Measurements from ENCODE around the gene ATAT1.

Gene ATAT1

DNA sequence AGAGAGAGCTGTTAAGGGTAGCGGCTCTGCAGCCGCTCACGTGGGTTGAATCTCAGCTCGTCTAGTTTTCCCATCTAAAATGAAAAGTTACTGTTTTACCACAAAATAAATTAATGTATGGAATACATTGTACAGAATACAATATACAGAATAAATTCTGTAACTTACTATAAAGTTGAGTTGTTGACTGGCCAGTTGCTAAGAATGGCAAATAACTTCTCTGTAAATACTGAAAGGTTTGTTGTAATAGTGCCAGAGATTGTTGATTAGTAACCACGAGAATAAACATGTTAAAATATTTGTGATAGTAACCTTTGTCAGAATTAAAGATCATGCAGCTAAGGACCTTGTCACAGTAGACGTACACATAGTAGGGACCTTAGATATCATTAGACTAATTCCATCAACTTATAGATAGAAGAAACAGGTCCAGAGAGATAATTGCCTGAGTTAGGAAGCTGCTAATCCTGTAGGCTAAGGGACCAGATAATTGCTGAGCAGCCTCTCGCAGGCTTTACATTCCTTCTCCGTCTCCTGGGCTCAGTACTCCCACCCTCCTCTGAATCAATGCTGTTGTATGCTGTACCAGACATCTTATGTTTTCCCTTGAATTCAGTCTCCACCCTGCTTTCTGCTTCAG, 64.7 kb downstream of the ATAT1 start:
- Histone ChIP-seq H2BK12ac (ENCODE audit: low read length in 2 of 2) (peak overlapping the region; percentile 6 to 25), H3K27me3 (ENCODE audit: control insufficient read depth in 1 of 2, insufficient read depth in 1 of 2, low read length in 2 of 2) (no peaks in the 10 kb centered on the region), H2BK15ac (ENCODE audit: low read depth, poor library complexity, severe bottlenecking) (no peak overlapping the region), H3K23ac (ENCODE audit: low read length in 2 of 2) (no peak overlapping the region), H3K4me2 (ENCODE audit: low read length, poor library complexity, severe bottlenecking) (peak overlapping the region; percentile 58), H3K4me1 (ENCODE audit: control insufficient read depth, insufficient read depth, low read depth, low read length) (peaks cover 28% of the 10 kb centered on the region), H2AFZ (ENCODE audit: low read depth, low read length) (no peak overlapping the region), H3K4ac (ENCODE audit: low read depth in 1 of 2, low read length in 2 of 2) (no peak overlapping the region), H3K14ac (ENCODE audit: low read length in 2 of 2) (no peak overlapping the region), H3K9me3 (ENCODE audit: control insufficient read depth, low read length) (no peaks in the 10 kb centered on the region), H3K9ac (ENCODE audit: low read length) (peak overlapping the region; percentile 95), H3K79me1 (replicated peaks; ENCODE audit: low read length, poor library complexity, severe bottlenecking) (peaks cover 2% of the 10 kb centered on the region), H3K36me3 (ENCODE audit: control insufficient read depth in 1 of 2, insufficient read depth in 2 of 2, low read depth in 1 of 2, low read length in 2 of 2) (peaks cover 0 to 2% of the 10 kb centered on the region in 2 experiments), H3K18ac (ENCODE audit: low read depth in 1 of 2, low read length in 2 of 2) (no peak overlapping the region), H3K27ac (ENCODE audit: low read length, poor library complexity, severe bottlenecking) (peak overlapping the region; percentile 85), H2AK5ac (ENCODE audit: low read length, severe bottlenecking) (peak overlapping the region; percentile 20), H2BK120ac (ENCODE audit: low read depth, low read length) (no peak overlapping the region), H3K4me3 (ENCODE audit: insufficient read depth in 1 of 2, low read depth in 1 of 2, low read length in 2 of 2) (peak overlapping the region; percentile 26 to 93), H4K8ac (ENCODE audit: low read length) (no peak overlapping the region), H2BK5ac (ENCODE audit: low read depth, low read length, poor library complexity, severe bottlenecking) (no peak overlapping the region), H4K91ac (ENCODE audit: low read length) (peak overlapping the region; percentile 29)
- DNase-seq: peak; percentile 46
- WGBS: 44% methylated on average over 4 of the region's 8 CpGs

Small RNA genes within 50 kb of the gene (small RNA-seq; reads per million reads assigned to genes)
- gene MIR877 (ENCODE audit: low read depth): 200 reads per million, percentile 94 among the genes with 10 or more reads in this experiment

All from mesenchymal stem cell (in vitro differentiated cells and primary cell).